Measurements from ENCODE around the gene THAP2.

DNA sequence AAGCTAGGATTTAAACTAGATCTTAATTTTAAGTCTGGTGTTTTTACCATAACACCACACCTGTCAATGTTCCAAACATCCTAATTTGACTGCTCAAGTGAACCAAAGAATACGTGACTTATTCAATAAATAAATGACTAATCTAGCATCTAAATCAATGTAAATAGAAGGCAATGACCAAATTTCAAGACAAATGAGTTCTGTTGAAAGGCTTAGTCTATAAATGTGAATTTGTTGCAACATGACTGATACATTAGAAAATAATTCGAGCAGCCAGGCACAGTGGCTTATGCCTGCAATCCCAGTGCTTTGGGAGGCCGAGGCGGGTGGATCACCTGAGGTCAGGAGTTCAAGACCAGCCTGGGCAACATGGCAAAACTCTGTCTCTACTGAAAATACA lies 15.6 kb upstream of the THAP2 start:
- TF ChIP-seq, protein P1, sequence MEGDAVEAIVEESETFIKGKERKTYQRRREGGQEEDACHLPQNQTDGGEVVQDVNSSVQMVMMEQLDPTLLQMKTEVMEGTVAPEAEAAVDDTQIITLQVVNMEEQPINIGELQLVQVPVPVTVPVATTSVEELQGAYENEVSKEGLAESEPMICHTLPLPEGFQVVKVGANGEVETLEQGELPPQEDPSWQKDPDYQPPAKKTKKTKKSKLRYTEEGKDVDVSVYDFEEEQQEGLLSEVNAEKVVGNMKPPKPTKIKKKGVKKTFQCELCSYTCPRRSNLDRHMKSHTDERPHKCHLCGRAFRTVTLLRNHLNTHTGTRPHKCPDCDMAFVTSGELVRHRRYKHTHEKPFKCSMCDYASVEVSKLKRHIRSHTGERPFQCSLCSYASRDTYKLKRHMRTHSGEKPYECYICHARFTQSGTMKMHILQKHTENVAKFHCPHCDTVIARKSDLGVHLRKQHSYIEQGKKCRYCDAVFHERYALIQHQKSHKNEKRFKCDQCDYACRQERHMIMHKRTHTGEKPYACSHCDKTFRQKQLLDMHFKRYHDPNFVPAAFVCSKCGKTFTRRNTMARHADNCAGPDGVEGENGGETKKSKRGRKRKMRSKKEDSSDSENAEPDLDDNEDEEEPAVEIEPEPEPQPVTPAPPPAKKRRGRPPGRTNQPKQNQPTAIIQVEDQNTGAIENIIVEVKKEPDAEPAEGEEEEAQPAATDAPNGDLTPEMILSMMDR (IDR thresholded peaks at IDR 0.05), result no peak
- no peak for TF ChIP-seq POLR2A (IDR thresholded peaks at IDR 0.05)

Measured in thyroid gland (tissue), 4 donors.